PC-9 (cell line): ENCODE measurements around the gene MICAL2. TPM values are rescaled to one million over a fixed set of nuclear protein-coding genes. Genes with fewer than 3 reads are reported as not detected.

Experiments used
- BruUV-seq: library from RNA; stranded (reverse); fragments of 400-500 nt; replicated peaks from 2 replicates; lab custom pipeline; 2021; lab: Mats Ljungman, UMichigan
- CTCF ChIA-PET: fragments of 300-600 bp; sonication (Branson Sonifier 250); formaldehyde crosslinking; loops from one replicate; lab custom pipeline; 2022; ENCODE audit warnings: antibody characterized with exemption; lab: Charles Lee
- POLR2A ChIA-PET: fragments of 300-600 bp; sonication (Branson Sonifier 250); formaldehyde crosslinking; loops from one replicate; lab custom pipeline; 2022; ENCODE audit warnings: antibody characterized with exemption; ENCODE audit not compliant: unreplicated experiment; lab: Charles Lee
- DNase-seq, 2 experiments: peaks; one replicate each; pipeline versions ENCODE4 v3.0.0 to v3.0.0-alpha.2; 2015 to 2022; ENCODE audit warnings: mixed read lengths in 1 of 2
- H2AFZ ChIP-seq: fragments of 200-600 bp; sonication (generic); 2 replicates; pipeline ENCODE4 v1.8.1; 2017; ENCODE audit warnings: antibody characterized with exemption
- H3F3A ChIP-seq: fragments of 200-600 bp; sonication (generic); 2 replicates; pipeline ENCODE4 v1.8.1; 2017; ENCODE audit warnings: antibody characterized with exemption, mild to moderate bottlenecking, low read depth; ENCODE audit not compliant: insufficient read depth
- H3K27ac ChIP-seq: fragments of 200-600 bp; sonication (generic); 2 replicates; pipeline ENCODE4 v1.6.1; 2016; ENCODE audit warnings: mixed run types
- H3K27me3 ChIP-seq: fragments of 200-600 bp; sonication (generic); 2 replicates; pipeline ENCODE4 v1.6.1; 2016; ENCODE audit warnings: low read depth, mixed run types; ENCODE audit not compliant: insufficient read depth
- H3K36me3 ChIP-seq: fragments of 200-600 bp; sonication (generic); 2 replicates; pipeline ENCODE4 v1.6.1; 2016; ENCODE audit warnings: low read depth, mixed run types
- H3K4me1 ChIP-seq: fragments of 200-600 bp; sonication (generic); replicated peaks from 2 replicates; pipeline ENCODE4 v1.6.1; 2016; ENCODE audit warnings: mixed run types; ENCODE audit not compliant: insufficient read depth
- H3K4me2 ChIP-seq: fragments of 200-600 bp; sonication (generic); 2 replicates; pipeline ENCODE4 v1.6.1; 2017; ENCODE audit warnings: mixed run types
- H3K4me3 ChIP-seq: fragments of 200-600 bp; sonication (generic); 2 replicates; pipeline ENCODE4 v1.6.1; 2016; ENCODE audit warnings: mixed run types
- H3K79me2 ChIP-seq: fragments of 200-600 bp; sonication (generic); 2 replicates; pipeline ENCODE4 v1.6.1; 2017; ENCODE audit warnings: low read depth, mixed run types
- H3K9me2 ChIP-seq: fragments of 200-600 bp; sonication (generic); 2 replicates; pipeline ENCODE4 v1.8.1; 2017; ENCODE audit warnings: mild to moderate bottlenecking; ENCODE audit not compliant: insufficient read depth
- H3K9me3 ChIP-seq: fragments of 200-600 bp; sonication (generic); 2 replicates; pipeline ENCODE4 v1.8.1; 2016; ENCODE audit warnings: low read depth; ENCODE audit not compliant: insufficient read depth
- H4K20me1 ChIP-seq: fragments of 200-600 bp; sonication (generic); 2 replicates; pipeline ENCODE4 v1.8.1; 2017; ENCODE audit not compliant: insufficient read depth
- EZH2 ChIP-seq: fragments of 200-600 bp; sonication (generic); IDR thresholded peaks from 2 replicates; pipeline ENCODE4 v1.8.0; 2017; ENCODE audit warnings: antibody characterized with exemption, low read depth
- intact Hi-C: fragments of 100-400 bp; cut with micrococcal nuclease; formaldehyde crosslinking; loops from one replicate; pipeline ENCODE4 v1.10.0; 2022; ENCODE audit not compliant: unreplicated experiment
- total RNA-seq: library from RNA; stranded (reverse); gene quantifications from 2 replicates; pipeline ENCODE4 v1.2.3, GENCODE V29; 2021
- TF ChIP-seq, protein P1 (sequence below): fragments of 200-600 bp; sonication (generic); conservative IDR thresholded peaks from 2 replicates; pipeline ENCODE4 v1.6.1; 2017; ENCODE audit warnings: mixed run types, antibody characterized with exemption, mild to moderate bottlenecking, moderate library complexity

Gene MICAL2
- total RNA-seq, 1 experiment from 2014 or later, result 32.4 TPM

GRCh38 chr11:12198251-12199222 lies 88.1 kb downstream of the MICAL2 start:
- intact Hi-C loops, result no loop called here
- no peaks in the 10 kb centered on the region for H3K79me2 ChIP-seq
- no peaks in the 10 kb centered on the region for H3K9me2 ChIP-seq
- no peaks in the 10 kb centered on the region for H3F3A ChIP-seq
- H3K27ac ChIP-seq, result no peak overlapping the region
- no peaks in the 10 kb centered on the region for H4K20me1 ChIP-seq
- no peak overlapping the region for H3K4me3 ChIP-seq
- TF ChIP-seq, protein P1, sequence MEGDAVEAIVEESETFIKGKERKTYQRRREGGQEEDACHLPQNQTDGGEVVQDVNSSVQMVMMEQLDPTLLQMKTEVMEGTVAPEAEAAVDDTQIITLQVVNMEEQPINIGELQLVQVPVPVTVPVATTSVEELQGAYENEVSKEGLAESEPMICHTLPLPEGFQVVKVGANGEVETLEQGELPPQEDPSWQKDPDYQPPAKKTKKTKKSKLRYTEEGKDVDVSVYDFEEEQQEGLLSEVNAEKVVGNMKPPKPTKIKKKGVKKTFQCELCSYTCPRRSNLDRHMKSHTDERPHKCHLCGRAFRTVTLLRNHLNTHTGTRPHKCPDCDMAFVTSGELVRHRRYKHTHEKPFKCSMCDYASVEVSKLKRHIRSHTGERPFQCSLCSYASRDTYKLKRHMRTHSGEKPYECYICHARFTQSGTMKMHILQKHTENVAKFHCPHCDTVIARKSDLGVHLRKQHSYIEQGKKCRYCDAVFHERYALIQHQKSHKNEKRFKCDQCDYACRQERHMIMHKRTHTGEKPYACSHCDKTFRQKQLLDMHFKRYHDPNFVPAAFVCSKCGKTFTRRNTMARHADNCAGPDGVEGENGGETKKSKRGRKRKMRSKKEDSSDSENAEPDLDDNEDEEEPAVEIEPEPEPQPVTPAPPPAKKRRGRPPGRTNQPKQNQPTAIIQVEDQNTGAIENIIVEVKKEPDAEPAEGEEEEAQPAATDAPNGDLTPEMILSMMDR, result no peak
- no peak for TF ChIP-seq EZH2
- DNase-seq, result no peak
- H3K4me1 ChIP-seq, result no peaks in the 10 kb centered on the region
- no peak overlapping the region for H3K4me2 ChIP-seq
- ChIA-PET POLR2A (no interaction called here), CTCF (no interaction called here)
- no peak overlapping the region for H2AFZ ChIP-seq
- no peaks in the 10 kb centered on the region for H3K27me3 ChIP-seq
- no peaks in the 10 kb centered on the region for H3K9me3 ChIP-seq
- no peaks in the 10 kb centered on the region for H3K36me3 ChIP-seq
- no TSS peak for BruUV-seq

DNA sequence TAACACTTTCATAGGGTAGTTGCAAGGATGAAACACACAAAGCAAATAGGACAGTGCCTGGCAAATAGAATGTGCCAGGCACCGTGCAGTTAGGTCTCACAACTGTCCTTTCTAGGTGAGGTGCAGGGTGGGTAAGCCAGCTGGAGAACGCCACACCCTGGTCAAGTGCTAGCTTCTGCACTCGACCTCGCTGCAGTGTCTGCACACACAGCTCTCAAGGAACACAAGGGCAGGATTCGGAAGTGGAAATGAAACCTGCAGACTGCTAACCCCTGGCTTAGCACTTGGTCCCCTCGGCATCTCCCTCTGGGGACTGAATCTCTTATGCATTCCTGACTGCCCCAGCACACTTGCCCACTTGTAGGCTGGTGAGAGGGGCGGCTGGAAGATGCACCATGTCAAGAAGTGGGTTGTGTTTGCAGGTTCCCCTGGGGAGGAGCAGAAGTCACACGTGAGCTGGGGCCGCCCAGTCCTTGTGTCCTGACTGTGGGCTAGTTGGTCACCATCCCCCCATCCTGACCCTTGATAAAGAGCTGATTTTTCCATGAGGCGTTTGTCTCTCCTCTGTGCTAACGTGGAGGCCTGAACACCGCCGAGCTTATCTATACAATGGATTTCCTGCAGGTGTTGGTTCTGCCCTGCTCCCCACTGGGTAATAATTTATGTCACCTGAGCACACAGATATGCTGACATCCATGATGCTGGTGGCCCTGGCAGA lies 89.0 kb downstream of the MICAL2 start:
- Histone ChIP-seq H3K9me3 (no peaks in the 10 kb centered on the region), H3K79me2 (no peaks in the 10 kb centered on the region), H3K4me1 (no peaks in the 10 kb centered on the region), H3K4me2 (no peak overlapping the region), H4K20me1 (no peaks in the 10 kb centered on the region), H3K4me3 (no peak overlapping the region), H3K36me3 (0 out of 2 replicates have a peak, but pooled peaks cover 4% of the 10 kb centered on the region), H3K27me3 (no peaks in the 10 kb centered on the region), H3F3A (no peaks in the 10 kb centered on the region), H3K27ac (no peak overlapping the region), H3K9me2 (no peaks in the 10 kb centered on the region), H2AFZ (no peak overlapping the region)
- ChIA-PET CTCF (no interaction called here), POLR2A (no interaction called here)
- no peak for TF ChIP-seq EZH2
- TF ChIP-seq, protein P1, result no peak
- DNase-seq, result no peak
- BruUV-seq, result no TSS peak
- intact Hi-C loops, result no loop called here

- H2AFZ ChIP-seq, result no peak overlapping the region
- no TSS peak for BruUV-seq
- no peak for TF ChIP-seq EZH2
- TF ChIP-seq, protein P1, result no peak
- intact Hi-C loops, result no loop called here
- H3K36me3 ChIP-seq, result 0 out of 2 replicates have a peak, but pooled peaks cover 4% of the 10 kb centered on the region
- no peaks in the 10 kb centered on the region for H3K9me2 ChIP-seq
- H3K4me3 ChIP-seq, result no peak overlapping the region
- H3K27me3 ChIP-seq, result no peaks in the 10 kb centered on the region
- H3F3A ChIP-seq, result no peaks in the 10 kb centered on the region
- no peaks in the 10 kb centered on the region for H3K4me1 ChIP-seq
- H3K27ac ChIP-seq, result no peak overlapping the region
- H3K9me3 ChIP-seq, result no peaks in the 10 kb centered on the region
- peak in 1 of 2 experiments; percentile 43 for DNase-seq
- ChIA-PET CTCF (interaction anchor here (0.6 kb wide), 1 partner anchor 142 kb away, joined by 3 read pairs; no protein-coding TSS in a partner anchor), POLR2A (no interaction called here)
- H3K4me2 ChIP-seq, result no peak overlapping the region
- H4K20me1 ChIP-seq, result no peaks in the 10 kb centered on the region
- no peaks in the 10 kb centered on the region for H3K79me2 ChIP-seq
Observed at GRCh38 chr11:12200279-12200990, 90.0 kb downstream of the MICAL2 start.
